Ovary (tissue), 3 donors: Measurements from ENCODE around the gene SMIM23.

ENCODE experiments used
- POLR2A ChIP-seq: fragments of 450-650 bp; IDR thresholded peaks from one replicate; pipeline ENCODE4 v1.6.1; 2017; ENCODE audit warnings: antibody characterized with exemption, mild to moderate bottlenecking, moderate library complexity
- TF ChIP-seq, protein P1 (sequence below), 3 donors: fragments of 450-650 bp in 2 of 3; fragments of 200-600 bp in 1 of 3; IDR thresholded peaks; one replicate each; pipeline versions ENCODE4 v1.5.1 to v1.8.0; 2016 to 2022; ENCODE audit warnings: antibody characterized with exemption in 3 of 3, mild to moderate bottlenecking in 1 of 3
- donor health status: DM: no; HTN: no; CAD: no.

DNA sequence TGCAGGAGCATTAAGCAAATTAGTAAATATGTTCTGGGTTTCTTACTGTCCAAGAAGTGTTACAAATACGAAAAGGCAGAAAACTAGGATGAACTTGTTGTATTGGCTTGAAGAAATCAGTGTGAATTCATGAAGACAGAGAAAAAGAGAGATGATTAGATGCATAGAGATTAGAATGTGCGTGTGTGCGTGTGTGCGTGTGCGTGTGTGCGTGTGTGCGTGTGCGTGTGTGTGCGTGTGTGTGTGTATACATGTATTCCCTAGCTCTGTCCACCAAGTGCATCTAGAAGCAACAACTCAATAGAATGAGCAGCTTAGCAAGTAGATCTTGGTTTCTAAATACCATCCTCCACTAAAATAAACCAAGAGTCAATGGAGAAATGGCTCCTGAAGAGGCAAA lies 41.5 kb downstream of the SMIM23 start:
- TF ChIP-seq, protein P1, sequence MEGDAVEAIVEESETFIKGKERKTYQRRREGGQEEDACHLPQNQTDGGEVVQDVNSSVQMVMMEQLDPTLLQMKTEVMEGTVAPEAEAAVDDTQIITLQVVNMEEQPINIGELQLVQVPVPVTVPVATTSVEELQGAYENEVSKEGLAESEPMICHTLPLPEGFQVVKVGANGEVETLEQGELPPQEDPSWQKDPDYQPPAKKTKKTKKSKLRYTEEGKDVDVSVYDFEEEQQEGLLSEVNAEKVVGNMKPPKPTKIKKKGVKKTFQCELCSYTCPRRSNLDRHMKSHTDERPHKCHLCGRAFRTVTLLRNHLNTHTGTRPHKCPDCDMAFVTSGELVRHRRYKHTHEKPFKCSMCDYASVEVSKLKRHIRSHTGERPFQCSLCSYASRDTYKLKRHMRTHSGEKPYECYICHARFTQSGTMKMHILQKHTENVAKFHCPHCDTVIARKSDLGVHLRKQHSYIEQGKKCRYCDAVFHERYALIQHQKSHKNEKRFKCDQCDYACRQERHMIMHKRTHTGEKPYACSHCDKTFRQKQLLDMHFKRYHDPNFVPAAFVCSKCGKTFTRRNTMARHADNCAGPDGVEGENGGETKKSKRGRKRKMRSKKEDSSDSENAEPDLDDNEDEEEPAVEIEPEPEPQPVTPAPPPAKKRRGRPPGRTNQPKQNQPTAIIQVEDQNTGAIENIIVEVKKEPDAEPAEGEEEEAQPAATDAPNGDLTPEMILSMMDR (IDR thresholded peaks at IDR 0.05) = no peak
- no peak for TF ChIP-seq POLR2A
